Measurements from ENCODE around the gene SLC10A7. TPM values are rescaled to one million over a fixed set of nuclear protein-coding genes. Genes with fewer than 3 reads are reported as not detected.

SLC10A7 gene
- total and polyA plus RNA-seq, 4 donors, result 3.7 to 18.7 (median 7.6) TPM

DNA sequence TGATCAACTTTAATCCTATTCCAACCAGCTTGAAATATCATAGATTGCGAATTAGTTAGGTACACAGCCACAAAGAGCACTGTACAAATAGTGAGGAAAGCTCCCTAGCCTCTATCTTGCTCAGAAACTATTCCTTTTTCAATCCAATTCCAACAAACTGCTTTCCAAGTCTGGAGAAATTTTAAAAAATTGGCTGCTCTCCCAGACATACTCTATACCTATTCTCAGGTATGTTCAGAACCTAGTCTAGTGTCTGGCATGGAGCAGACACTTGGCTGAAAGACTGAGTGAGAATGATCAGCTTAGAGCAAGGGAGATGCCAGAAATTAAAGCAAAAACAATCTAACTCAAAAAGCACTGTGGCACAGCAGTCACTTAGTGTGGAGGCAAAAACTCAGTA is 105.9 kb downstream of the SLC10A7 start (continued):
- no peak for TF ChIP-seq HNF4G (IDR thresholded peaks at IDR 0.05)

DNA sequence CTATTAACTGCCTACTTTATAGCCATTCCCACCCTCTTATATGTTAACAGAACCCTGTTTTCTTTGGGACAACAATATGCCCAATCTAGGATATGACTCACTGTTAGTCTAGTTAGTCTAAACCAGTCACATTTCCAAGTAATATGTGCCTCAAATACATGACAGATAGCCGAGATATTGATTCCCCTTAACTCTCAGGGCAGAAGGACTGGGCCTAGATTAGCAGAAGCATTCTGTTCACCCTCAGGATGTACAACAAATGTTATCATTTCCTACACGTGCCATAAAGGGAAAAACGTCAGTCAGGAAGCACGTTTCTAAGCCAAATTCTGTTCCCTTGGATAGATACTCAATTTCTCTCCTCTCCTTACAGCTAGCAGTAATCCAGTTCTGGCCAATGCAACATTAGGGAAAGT is 114.1 kb downstream of the SLC10A7 start:
- Histone ChIP-seq H3K27ac (ENCODE audit: low read depth in 1 of 2, low read length in 2 of 2) (peak overlapping the region in 1 of 2 donors; percentile 20), H3K36me3 (ENCODE audit: control insufficient read depth in 4 of 4, insufficient read depth in 3 of 4, low read depth in 1 of 4, low read length in 3 of 4) (no peaks in the 10 kb centered on the region), H3K9me3 (ENCODE audit: control insufficient read depth in 4 of 4, low read length in 3 of 4) (no peaks in the 10 kb centered on the region), H3K9ac (ENCODE audit: low read depth in 1 of 2, low read length in 2 of 2) (no peak overlapping the region), H3K4me1 (ENCODE audit: control insufficient read depth in 4 of 4, insufficient read depth in 4 of 4, low read length in 3 of 4) (no peaks in the 10 kb centered on the region), H3K4me3 (ENCODE audit: low read depth in 1 of 3, low read length in 3 of 3) (no peak overlapping the region), H3K27me3 (ENCODE audit: control insufficient read depth in 4 of 4, insufficient read depth in 4 of 4, low read length in 3 of 4) (no peaks in the 10 kb centered on the region)
- 77% methylated on average over 4 of the region's 4 CpGs for WGBS
- no peak for DNase-seq (ENCODE audit: low spot score)
- TF ChIP-seq RXRA (IDR thresholded peaks at IDR 0.05) (no peak), RAD21 (IDR thresholded peaks at IDR 0.05) (peak in 1 of 2 donors; percentile 3)

DNA sequence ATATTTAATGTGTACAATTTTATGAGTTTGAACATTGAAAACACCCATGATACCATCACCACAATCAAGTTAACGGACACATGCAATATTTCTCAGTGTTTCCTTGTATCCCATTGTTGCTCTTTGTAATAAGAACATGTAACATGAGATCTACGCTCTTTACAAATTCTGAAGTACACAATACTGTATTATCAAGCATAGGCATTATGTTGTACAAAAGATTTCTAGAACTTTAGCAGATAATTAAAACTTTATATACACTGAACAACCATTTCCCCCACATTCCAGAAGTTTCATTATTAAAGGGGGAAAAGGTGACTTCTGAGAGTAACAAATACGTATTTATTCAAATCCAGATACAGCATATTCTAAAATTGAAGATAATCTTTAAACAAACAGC is 114.5 kb downstream of the SLC10A7 start:
- no peaks in the 10 kb centered on the region for H3K36me3 ChIP-seq (ENCODE audit: control insufficient read depth in 4 of 4, insufficient read depth in 3 of 4, low read depth in 1 of 4, low read length in 3 of 4)

DNA sequence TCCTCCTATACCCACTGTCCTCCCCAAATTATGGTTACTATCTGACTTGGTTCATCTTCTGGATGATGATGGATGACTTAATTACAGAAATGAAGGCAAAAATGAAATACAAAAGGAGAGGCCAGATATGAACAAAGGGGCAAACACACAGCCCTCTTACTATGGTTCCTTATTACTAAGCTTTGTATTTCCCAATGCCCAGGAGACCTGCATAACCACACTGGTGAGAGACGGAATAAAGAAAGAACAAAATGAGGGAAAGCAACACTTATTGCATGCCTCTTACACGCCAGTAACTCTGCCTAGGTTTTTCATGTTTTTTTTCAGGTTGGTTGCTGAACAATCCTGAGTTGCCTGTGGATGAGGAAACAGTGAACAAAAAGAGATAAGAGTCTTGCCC is 120.5 kb downstream of the SLC10A7 start:
- TF ChIP-seq HNF4G (IDR thresholded peaks at IDR 0.05) (no peak), RXRA (IDR thresholded peaks at IDR 0.05) (no peak), JUND (IDR thresholded peaks at IDR 0.05) (no peak), SP1 (IDR thresholded peaks at IDR 0.05) (no peak), TAF1 (conservative IDR thresholded peaks at IDR 0.05) (no peak), RAD21 (IDR thresholded peaks at IDR 0.05) (no peak), EGR1 (IDR thresholded peaks at IDR 0.05; ENCODE audit: low read depth in 2 of 2) (no peak), YY1 (IDR thresholded peaks at IDR 0.05) (no peak), HNF4A (conservative IDR thresholded peaks at IDR 0.05) (no peak)
- TF ChIP-seq, protein P1, sequence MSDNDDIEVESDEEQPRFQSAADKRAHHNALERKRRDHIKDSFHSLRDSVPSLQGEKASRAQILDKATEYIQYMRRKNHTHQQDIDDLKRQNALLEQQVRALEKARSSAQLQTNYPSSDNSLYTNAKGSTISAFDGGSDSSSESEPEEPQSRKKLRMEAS (IDR thresholded peaks at IDR 0.05), result no peak
- TF ChIP-seq, protein P2, sequence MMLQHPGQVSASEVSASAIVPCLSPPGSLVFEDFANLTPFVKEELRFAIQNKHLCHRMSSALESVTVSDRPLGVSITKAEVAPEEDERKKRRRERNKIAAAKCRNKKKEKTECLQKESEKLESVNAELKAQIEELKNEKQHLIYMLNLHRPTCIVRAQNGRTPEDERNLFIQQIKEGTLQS (IDR thresholded peaks at IDR 0.05), result no peak
- WGBS, result 95% methylated on average over 2 of the region's 2 CpGs

More for the DNA sequence above, 114.5 kb downstream of the SLC10A7 start:
- H3K9ac ChIP-seq (ENCODE audit: low read depth in 1 of 2, low read length in 2 of 2), result no peak overlapping the region
- TF ChIP-seq RXRA (IDR thresholded peaks at IDR 0.05), result no peak
- TF ChIP-seq JUND (IDR thresholded peaks at IDR 0.05), result no peak
- TF ChIP-seq, protein P1 (IDR thresholded peaks at IDR 0.05), result no peak
- TF ChIP-seq FOXA2 (IDR thresholded peaks at IDR 0.05), result no peak
- no peak for TF ChIP-seq NR2F2 (IDR thresholded peaks at IDR 0.05)
- no peak for TF ChIP-seq HNF4G (IDR thresholded peaks at IDR 0.05)
- TF ChIP-seq, protein P2 (IDR thresholded peaks at IDR 0.05), result no peak
- TF ChIP-seq EGR1 (IDR thresholded peaks at IDR 0.05; ENCODE audit: low read depth in 2 of 2), result no peak
- no peak for TF ChIP-seq GABPA (IDR thresholded peaks at IDR 0.05 in 1 of 2, conservative IDR thresholded peaks at IDR 0.05 in 1 of 2)
- WGBS, result 59% methylated on average over 3 of the region's 3 CpGs
- no peaks in the 10 kb centered on the region for H3K27me3 ChIP-seq (ENCODE audit: control insufficient read depth in 4 of 4, insufficient read depth in 4 of 4, low read length in 3 of 4)
- H3K4me1 ChIP-seq (ENCODE audit: control insufficient read depth in 4 of 4, insufficient read depth in 4 of 4, low read length in 3 of 4), result no peaks in the 10 kb centered on the region
- no peak overlapping the region for H3K27ac ChIP-seq (ENCODE audit: low read depth in 1 of 2, low read length in 2 of 2)
- no peaks in the 10 kb centered on the region for H3K9me3 ChIP-seq (ENCODE audit: control insufficient read depth in 4 of 4, low read length in 3 of 4)
- no peak overlapping the region for H3K4me3 ChIP-seq (ENCODE audit: low read depth in 1 of 3, low read length in 3 of 3)
- no peak for DNase-seq (ENCODE audit: low spot score)

More for the DNA sequence above, 120.5 kb downstream of the SLC10A7 start:
- Histone ChIP-seq H3K4me1 (ENCODE audit: control insufficient read depth in 4 of 4, insufficient read depth in 4 of 4, low read length in 3 of 4) (no peaks in the 10 kb centered on the region), H3K36me3 (ENCODE audit: control insufficient read depth in 4 of 4, insufficient read depth in 3 of 4, low read depth in 1 of 4, low read length in 3 of 4) (no peaks in the 10 kb centered on the region), H3K4me3 (ENCODE audit: low read depth in 1 of 3, low read length in 3 of 3) (no peak overlapping the region), H3K27me3 (ENCODE audit: control insufficient read depth in 4 of 4, insufficient read depth in 4 of 4, low read length in 3 of 4) (no peaks in the 10 kb centered on the region), H3K27ac (ENCODE audit: low read depth in 1 of 2, low read length in 2 of 2) (no peak overlapping the region), H3K9ac (ENCODE audit: low read depth in 1 of 2, low read length in 2 of 2) (no peak overlapping the region), H3K9me3 (ENCODE audit: control insufficient read depth in 4 of 4, low read length in 3 of 4) (no peaks in the 10 kb centered on the region)
- DNase-seq (ENCODE audit: low spot score), result no peak
